GM12874 (cell line): Measurements from ENCODE around the gene C9orf43.

ENCODE experiments used
- CTCF ChIP-seq: IDR thresholded peaks from 2 replicates; pipeline ENCODE4 v1.5.1; 2011; ENCODE audit warnings: low read depth, mild to moderate bottlenecking, control low read depth, low read length, moderate library complexity; ENCODE audit not compliant: insufficient read depth

The C9orf43 gene

GRCh38 chr9:113472199-113472598 is 61.7 kb downstream of the C9orf43 start:
- no peak for TF ChIP-seq CTCF

DNA sequence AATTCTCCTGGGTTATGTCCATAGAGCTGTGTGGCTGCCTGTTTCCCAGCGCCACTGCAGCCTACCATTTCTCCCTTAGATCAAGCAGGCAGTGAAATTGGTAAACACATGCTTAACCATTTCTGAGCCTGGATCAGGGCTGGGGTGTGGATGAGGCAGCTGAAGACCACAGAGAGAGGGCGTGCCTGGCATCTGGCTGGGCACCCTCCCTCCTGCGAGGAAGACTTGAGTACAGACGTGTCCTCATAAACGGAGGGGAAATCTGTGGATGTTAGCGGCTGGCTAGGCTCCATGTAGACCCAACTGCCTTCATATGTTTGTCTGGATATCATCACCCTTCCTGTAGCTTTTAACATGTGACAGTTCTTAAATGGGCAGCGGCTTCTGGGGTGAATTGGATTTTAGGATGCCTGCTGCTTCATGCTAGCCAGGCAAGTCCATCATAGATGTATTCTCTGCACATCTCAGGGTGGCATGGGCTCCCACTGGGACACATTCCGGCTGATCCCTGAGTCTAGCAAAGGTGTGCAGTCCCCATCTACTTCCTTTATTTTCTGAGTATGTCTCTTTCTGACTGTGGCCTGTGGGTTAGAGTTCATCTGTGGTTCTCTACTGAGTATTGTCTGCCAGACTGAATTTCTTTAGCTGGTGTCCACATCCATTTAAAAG is 63.9 kb downstream of the C9orf43 start:
- TF ChIP-seq CTCF, result no peak

DNA sequence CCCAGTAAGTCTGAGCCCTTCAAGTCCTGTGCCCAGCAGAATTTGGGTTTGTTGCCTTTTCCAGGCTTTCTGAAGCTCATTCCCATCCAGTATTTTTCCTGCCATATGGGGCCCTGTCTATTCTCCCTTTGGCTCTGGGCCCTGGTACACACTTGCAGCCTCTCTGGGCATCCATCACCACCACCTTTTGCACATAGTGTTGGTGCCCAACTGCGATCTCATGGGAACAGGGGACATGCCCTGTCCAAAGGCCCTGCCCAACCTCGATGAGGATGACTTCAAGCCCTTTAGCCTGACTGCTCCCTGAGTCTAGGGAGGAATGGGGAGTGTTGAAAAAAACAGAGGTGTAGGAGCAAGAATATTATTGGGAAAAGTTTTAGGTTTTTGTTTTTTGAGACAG is 64.5 kb downstream of the C9orf43 start:
- TF ChIP-seq CTCF, result no peak

DNA sequence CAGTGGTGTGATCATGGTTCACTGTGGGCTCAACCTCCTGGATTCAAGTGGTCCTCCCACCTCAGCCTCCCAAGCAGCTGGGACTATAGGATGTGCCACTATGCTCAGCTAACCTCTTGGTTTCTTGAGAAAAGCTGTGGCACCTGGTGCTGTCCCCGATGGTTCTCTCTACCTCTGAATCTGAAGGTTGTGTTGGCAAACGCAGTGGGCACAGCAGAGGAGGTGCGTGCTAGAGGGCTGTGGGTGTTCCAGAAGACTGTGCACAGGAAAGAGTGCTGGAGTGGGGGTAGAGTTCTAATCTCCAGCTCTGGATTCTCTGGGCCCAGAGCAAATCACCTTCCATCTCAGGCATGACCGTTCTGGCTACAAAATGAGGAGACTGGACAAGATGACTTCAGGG is 65.4 kb downstream of the C9orf43 start:
- no peak for TF ChIP-seq CTCF

DNA sequence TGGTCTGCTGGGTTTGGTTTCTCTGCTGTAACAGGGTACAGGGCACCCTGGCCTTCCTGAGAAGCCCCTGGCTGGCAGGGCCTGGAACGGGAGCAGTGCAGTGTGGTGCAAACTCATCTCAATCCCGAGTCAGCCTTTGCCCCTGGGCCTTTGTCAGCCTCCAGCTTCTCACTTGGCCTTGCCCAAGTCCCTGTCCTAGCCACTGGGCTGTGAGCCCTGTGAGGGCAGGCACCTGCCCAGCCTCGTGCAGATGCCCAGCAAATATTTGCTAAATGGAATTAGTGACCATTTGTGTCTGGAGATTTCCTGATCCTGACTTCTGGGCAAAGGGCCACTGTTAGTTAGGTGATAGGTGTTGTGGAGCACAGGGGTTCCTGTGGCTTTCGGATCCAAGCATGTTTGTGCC is 66.0 kb downstream of the C9orf43 start:
- TF ChIP-seq CTCF, result no peak

DNA sequence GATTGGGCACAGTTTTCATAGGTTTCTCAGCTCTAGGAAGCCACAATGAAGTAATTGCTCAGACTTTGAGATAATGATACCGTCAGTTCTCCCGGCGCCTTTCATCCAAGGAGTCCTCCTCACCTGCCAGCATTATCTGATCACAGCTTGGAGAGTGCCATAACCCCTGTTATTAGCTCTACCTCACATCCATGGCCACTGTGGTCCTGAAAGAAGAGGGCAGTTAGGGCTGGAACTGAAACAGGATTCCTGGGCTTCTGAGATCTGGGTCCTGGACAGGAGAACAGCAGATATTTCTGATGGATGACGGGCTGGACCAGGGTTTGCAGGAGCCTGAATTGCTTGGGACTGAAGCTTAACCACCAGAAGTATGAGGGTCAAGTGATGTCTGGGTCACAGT is 66.5 kb downstream of the C9orf43 start:
- TF ChIP-seq CTCF, result no peak

- TF ChIP-seq CTCF, result no peak
These were observed 67.1 kb downstream of the C9orf43 start for GRCh38 chr9:113477661-113478060.

DNA sequence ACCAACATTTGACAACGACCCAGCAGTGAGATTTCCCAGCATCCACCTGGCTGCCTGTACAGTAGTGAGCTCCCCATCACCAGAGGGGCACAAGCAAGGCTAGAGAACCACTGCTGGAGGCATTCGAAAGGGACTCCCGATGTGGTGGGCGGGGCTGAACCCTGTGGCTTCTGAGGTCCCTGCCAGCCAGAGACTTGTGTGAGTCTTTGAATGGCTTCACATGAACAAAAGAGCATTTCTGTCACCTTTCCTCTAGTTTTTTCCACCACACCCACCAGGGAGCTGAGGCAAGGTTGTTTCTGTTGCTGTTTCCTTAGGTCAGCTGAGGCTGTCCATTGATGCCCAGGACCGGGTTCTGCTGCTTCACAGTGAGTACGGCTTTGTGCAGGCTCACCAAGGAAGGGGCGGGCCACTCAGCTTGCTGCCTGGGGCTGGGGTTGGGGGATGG is 68.7 kb downstream of the C9orf43 start:
- no peak for TF ChIP-seq CTCF
